GM21717 (cell line): ENCODE measurements around the gene SPOCK1.
"Not testable (repeated sequence)": the region's sequence is repeated elsewhere in the genome, so short reads cannot be mapped to it uniquely, and the experiment has no call there.

Experiments used
- ATAC-seq: cut with Tn5 transposase; IDR thresholded peaks from one replicate; pipeline ENCODE4 v1.9.1; 2021; ENCODE audit warnings: mild to moderate bottlenecking, moderate library complexity; ENCODE audit not compliant: unreplicated experiment

Gene SPOCK1

GRCh38 chr5:137234973-137235943, 263.9 kb downstream of the SPOCK1 start:
- ATAC-seq: no peak

DNA sequence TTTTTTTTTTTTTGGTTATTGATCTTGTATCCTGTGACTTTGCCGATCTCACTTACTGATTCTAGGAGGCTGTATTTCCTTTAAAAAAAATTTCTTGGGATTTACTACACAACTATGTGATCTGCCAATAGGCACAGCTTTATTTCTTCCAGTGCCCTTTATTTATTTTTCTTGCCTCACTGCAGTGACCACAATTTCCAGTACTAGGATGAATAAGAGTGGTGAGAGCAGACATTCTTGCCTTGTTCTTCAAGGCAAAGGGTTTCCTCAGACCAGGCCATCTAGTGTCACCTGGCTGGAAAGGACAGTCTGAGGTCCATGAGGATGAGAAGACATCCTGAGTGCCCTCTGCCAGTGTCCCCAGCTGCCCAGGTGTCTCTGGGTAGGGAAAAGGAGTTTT, 265.4 kb downstream of the SPOCK1 start:
- ATAC-seq: no peak

DNA sequence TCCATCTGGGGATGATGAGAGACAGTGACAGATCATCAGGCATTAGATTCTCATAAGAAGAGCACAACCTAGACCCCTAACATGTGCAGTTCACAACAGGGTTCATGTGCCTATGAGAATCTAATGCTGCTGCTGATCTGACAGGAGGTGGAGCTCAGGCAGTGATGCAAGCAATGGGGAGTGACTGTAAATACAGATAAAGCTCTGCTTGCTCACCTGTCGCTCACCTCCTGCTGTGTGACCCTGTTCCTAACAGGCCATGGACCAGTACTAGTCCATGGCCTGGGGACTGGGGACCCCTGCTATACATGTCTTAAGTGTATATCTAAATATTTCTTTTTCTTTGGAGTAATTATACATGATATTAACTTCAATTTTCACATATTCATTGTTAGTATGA, 265.8 kb downstream of the SPOCK1 start:
- not testable (repeated sequence) for ATAC-seq

- no peak for ATAC-seq
These were observed 267.6 kb downstream of the SPOCK1 start for GRCh38 chr5:137231540-137231939.

DNA sequence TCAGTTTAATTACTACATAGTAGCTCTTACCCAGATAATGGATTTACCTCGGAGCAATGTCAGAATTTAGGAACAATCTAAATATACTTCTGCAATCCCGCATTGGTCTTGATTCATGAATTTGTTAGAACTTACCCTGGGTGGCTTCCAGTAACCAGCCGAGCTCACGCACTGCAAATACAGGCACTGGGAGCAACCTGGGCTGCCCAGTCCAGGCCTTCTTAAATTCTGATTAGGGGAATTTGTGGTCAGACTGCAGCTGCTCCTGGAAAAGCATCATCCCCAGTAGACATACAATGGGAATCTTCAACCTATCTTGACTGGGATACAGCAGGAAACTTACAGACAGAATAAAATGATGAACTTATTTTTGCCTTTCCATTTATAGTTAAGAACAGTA, 270.3 kb downstream of the SPOCK1 start:
- no peak for ATAC-seq

DNA sequence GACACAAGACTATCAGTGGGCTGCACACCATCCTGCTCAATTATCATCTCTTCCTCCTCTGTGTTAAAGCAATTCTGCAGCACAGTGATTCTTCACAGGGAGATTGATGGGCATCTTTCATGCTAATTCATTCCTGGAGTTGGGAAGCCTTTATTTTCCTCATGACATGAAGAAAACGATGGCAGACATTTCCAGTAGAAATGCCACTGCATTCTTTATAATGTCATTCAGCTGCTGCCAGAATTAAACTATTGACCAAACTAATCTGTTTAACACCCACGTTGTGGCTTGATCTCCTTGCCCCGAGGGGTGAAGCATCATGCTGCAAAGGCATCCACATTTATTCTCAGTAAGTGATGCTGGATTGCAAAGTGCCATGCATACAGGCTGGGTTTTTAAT, 273.0 kb downstream of the SPOCK1 start:
- no peak for ATAC-seq

DNA sequence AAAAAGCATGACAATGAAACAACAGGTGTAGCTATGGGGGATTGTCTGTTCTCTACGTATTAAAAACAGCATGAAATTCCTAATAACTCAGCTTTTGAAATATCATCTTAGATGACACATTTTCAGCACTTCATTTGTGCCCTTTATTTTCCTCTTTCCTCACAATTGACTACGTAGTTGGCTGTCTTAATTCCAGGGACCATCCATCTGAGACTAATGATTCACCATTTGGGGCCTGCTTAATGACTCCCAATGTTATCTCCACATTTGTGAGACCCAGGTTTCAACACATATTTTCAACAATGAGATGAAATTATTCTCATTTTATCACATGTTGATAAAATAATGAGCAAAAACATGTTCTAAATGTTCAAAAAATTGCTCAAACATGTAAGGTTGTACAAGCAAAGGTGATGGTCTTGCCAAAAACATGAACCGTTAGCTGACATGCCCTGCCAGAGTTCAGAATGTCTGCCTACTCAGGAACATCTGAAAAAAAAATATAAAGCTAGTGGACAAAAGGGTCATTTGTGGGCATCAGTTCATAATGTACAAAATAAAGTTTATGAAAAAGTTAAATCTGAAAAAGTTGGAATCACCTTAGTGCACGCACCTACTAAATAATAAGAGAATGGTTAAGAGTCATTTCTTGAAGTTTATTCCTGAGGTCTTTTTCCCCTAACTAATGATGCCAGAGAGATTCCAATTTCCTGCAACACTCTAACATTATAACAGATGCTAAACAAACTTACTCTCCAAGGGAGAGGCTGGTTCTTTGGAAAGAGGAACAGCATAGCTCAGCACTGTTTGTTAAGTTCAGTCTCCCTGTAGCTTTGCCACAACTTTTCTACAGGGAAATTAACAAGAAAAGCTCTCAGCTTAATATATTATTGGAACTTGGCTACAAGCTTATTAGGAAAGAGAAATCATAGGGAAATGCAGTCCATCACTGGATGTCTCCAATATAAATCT, 275.5 kb downstream of the SPOCK1 start:
- no peak for ATAC-seq

- ATAC-seq: no peak
These were observed 277.2 kb downstream of the SPOCK1 start for GRCh38 chr5:137221943-137222342.

GRCh38 chr5:137220523-137220927, 278.6 kb downstream of the SPOCK1 start:
- ATAC-seq: peak; percentile 89

- no peak for ATAC-seq
These were observed 280.2 kb downstream of the SPOCK1 start for GRCh38 chr5:137218896-137219295.

DNA sequence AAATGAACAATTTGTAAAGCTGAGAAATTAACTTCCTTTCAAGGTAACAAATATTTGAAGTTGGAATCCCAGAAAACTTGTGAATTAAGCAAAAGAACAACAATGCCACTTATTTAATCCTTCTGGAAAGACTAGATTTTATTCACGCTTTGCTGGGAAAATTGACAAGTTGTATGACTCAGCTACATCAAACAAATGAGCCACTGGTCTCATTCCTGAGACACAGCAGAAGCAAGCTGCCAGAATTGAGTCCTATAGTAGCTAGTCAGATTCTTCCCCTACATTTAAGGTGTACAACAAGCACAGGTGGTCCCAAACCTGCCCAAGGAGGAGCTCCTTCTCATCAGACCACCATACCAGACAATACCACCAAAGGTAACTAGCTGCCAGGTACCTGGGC, 280.7 kb downstream of the SPOCK1 start:
- no peak for ATAC-seq

DNA sequence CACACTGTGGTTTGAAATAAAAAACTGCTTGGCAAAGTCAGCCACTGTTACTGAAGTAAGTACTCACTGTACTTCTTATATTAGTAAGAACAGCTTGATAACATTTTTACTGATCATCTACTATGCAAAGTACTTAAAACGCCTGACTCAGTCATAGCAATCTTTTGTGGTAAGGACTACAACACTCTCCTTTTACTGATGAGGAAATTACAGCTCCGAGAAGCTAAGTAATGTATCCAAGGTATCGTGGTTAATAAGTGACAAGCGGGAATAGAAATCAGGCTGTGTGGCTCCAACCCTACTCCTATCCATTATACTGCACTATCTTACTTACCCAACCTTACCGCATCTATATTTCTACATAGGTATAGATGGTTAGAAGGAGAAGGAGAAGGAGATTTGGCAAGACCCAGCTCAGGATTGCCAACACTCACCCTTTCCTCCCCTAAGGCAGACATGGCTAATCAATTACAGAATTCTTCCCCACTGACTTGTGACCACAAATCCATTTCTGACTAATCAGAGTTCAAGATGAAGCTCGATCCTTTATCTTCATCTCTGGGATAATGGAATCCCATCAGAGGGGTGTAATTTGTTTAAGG, 281.4 kb downstream of the SPOCK1 start:
- ATAC-seq: no peak

GRCh38 chr5:137216976-137217598, 282.0 kb downstream of the SPOCK1 start:
- ATAC-seq: no peak

- ATAC-seq: no peak
These were observed 283.3 kb downstream of the SPOCK1 start for GRCh38 chr5:137215780-137216179.

GRCh38 chr5:137215261-137215660, 283.9 kb downstream of the SPOCK1 start:
- no peak for ATAC-seq

DNA sequence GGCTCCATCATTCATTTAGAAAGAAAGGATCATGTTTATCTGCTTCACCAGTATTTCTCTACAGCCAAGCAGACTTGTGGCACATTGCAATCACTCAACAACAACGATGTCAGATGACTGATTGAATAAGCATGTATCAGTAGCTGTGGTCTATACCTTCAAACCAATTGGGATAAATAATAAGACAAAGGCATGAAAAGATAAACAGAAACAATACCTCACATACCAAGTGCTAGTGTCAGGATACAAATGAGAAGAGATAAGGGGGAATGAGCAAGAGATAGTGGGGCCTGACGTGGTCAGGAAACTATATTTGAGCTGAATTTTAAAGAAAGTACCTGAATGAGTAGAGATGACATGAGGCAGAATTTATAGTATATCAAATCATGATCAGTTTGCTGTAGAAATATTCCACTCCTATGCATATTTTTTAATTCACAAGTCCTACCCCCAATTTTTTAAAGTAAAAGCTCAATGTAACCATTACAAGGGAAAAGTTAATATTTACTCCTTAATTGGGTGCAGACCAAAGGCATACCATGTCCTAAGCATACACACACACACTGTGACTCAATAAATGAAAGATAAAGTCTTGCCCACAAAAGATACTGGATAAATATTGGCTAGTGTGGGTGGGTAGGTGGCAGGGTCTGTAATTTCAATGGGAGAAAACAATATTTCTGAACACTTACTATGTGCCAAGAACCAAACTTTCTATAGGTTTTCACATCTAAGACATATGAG, 284.5 kb downstream of the SPOCK1 start:
- no peak for ATAC-seq

DNA sequence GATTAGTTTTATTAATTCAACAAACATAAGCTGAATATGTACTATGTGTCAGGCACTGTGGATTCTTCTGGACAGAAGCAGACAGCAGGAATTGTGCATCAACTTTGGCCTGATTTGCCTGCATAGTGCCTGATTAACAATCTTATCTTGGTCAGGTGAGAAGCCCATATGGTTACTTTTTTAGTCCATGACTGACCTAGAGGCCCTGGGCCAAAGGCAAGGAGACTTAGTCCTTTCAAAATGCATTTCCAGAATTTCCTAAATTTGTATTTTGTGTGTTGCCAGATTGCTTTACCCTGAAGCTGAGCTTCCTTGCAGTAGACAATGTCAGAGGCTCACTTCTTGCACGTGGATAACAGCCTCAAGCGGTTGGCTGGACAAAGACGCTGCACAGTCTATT, 286.7 kb downstream of the SPOCK1 start:
- no peak for ATAC-seq

GRCh38 chr5:137209232-137209809, 289.8 kb downstream of the SPOCK1 start:
- no peak for ATAC-seq

DNA sequence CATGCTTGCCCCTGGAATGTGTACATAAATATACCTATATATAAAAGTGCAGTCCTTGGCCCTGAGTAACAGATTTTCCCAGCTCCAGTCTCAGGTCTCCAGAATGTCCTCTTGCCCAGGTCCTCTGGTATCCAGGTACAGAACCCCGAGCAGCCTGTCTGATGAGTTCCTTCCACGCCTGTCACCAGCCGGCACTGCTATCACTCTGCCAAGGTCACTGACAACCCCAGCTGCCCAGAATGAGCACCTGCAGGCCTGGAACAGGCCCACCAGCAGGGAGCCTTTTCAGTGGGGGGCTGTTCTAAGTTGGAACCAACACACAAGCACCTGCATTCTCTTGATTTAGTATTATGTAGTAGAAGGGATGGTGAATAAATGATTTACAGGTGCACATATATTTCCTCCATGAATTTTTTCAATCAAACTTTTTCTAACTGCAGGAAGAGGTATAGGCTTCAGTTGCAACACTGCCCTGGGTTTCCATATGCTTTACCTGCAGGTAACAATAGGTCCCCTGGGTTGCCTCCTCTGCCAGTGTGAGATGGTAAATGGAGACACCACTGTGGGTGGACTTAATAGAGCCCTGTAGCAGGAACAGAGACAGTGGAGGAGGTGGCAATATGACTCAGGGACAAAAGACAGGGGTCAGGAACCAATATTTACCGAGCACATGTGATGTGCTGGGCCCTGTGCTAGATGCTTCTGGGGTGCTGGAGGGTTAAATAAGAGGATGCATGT, 291.9 kb downstream of the SPOCK1 start:
- no peak for ATAC-seq
